SKM-1 (cell line): ENCODE results near the gene UQCRH.

ENCODE experiments used
- DNase-seq: peaks from one replicate; lab custom pipeline; 2025; ENCODE audit not compliant: unreplicated experiment; lab: John Stamatoyannopoulos, UW

Gene UQCRH

DNA sequence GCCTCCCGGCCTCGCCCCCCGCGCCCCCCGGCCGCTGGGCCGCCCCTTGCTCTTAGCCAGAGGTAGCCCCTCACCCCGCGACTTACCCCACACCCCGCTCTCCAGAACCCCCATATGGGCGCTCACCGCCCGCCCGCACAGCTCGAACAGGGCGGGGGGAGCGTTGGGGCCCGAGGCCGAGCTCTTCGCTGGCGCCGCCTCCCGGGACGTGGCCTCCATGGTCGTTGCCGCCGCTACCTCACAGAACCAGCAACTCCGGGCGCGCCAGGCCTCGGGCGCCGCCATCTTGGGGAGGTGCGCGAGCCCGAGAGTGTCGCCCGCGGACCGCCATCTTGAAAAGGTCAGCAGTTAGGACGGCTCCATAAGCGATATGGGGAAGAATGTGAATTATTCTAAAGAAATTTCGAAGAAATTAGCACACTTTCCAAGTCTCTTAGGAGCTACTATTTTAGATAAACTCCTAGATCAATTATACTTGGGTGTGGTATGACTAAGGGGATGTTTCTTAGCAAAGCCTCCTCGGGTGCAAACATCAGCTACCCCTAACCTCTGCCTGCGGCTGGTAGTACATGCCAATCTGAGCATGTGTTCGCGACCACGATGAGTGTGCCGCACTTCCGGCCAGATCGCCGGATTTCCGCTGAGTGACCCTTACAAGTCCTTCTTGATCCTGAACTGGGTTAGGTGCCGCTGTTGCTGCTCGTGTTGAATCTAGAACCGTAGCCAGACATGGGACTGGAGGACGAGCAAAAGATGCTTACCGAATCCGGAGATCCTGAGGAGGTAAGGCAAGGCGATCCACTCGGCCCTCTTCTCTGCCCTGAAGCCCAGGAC lies at the start of gene UQCRH, which contains the start of gene LRRC41:
Gene UQCRH (plus strand): TSS at position 661 of the 834 bp plus-strand sequence. CDS start 69 bp downstream, at position 730.
Gene LRRC41 (minus strand): TSS at position 579 of the 834 bp plus-strand sequence. CDS start 294 bp downstream, at position 285.
- peak; percentile 96 for DNase-seq

DNA sequence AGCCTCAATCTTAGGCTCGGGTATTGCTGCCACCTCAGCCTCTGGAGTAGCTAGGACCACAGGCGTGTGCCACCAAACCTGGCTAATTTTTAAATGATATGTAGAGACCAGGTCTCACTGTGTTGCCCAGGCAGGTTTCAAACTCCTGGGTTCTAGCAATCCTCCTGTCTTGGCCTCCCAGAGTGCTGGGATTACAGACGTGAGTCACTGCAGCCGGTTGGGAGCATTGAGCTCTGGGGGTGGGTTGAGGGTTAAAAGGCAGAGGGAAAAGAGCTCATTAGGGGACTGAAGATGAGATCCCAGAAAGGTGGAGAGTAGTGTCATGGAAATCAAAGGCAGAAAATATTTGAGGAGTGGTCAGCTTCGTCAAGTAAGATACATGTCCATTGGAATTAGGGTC lies 48.8 kb upstream of the UQCRH start:
- no peak for DNase-seq

DNA sequence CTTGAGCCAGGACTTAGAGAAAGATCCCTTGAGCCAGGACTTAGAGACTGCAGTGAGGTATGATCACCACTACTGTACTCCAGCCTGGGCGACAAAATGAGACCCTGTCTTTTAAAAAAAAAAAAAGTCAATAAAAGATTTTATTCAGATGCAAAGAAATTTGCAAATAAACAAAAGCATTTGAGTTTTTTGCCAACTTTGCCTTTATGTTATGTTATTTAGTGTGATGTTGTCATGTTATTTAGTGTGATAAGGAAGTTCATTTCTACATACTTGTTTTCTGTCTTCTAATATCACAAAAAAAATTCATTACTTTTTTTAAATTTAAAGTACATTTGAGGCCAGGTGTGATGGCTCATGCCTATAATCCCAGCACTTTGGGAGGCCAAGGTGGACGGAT lies 47.0 kb upstream of the UQCRH start:
- no peak for DNase-seq

DNA sequence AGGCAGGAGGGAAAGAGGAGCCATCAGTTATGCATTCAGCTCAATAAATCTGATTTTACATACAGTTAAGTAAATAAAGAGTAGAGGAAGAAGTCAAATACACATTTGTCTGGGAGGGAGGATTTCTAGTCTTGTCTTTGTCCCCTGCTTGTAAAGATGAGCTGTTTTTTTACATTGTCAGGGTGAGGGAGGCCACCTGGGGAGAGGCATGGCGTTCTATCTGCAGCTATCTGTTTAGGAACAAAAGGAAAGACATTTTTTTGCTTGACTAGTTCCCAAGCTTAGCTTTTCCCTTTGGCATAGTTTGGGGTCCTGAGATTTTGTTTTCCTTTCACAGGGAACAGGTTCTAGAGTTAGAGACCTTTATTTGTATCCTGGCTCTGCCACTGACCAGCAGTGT lies 41.0 kb upstream of the UQCRH start:
- DNase-seq: no peak

DNA sequence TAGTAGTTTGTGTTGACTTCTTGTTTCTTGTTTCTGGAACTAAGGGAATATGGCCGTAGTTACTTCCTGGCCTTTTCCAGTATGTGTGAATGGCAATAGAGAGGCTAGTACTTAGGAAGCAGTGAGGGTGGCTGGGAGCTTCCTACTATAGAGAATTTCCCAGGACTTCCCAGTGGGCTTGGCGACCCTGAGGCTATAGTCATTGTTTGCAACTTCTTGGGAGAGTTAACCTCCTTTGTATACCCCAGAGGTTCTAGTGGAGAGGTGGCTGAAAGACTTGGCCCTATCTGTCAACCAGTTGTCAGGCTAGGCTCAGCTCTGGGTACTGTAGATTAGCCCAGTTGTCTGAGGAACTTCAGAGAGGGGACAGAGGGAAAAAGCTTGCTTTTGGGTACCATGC lies 40.4 kb upstream of the UQCRH start:
- no peak for DNase-seq

DNA sequence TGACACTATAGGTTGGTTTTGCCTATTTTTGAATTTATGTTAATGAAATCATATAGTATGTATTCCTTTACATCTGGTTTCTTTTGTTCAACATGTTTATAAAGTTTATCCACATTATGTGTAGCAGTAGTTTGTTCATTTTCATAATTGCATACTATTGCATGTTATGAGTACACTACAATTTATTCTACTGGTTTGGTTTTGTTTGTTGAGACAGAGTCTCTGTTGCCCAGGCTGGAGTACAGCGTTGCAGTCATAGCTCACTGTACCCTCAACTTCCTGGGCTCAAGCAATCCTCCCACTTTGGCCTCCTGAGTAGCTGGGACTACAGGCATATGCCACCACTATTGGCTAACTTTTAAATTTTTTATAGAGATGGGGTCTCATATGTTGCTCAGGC lies 34.9 kb upstream of the UQCRH start:
- no peak for DNase-seq

DNA sequence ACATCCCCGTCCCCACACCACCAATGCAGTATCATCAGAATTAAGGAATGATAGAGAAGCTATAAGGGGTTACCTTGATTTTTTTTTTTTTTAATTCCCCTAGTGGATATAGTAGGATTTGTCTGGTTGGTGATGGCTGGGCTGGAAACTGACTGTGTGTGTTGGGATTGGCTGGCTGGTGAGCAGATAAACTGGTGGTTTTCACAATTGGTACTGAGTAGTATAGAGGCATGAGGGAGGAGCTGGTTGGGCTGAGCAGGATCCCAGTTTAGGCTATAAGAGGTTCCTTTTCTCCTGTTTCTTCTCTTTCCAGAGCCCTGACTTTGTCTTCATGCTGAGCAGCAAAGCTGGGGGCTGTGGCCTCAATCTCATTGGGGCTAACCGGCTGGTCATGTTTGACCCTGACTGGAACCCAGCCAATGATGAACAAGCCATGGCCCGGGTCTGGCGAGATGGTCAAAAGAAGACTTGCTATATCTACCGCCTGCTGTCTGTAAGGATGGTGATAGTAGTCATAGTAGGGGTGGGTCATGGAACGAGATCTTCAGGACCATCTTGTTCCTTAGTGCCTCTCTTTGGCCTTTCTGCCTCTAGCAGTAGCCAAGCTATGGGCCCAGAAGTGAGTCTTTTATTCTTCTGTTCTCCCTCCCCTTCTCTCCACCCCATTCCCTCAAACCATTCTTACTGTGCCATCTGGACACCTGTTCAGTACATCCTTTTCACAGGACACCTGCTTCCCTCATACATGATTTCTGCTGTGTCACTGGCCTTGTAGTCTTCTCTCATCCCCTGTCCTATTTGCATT lies 29.1 kb upstream of the UQCRH start:
- no peak for DNase-seq

DNA sequence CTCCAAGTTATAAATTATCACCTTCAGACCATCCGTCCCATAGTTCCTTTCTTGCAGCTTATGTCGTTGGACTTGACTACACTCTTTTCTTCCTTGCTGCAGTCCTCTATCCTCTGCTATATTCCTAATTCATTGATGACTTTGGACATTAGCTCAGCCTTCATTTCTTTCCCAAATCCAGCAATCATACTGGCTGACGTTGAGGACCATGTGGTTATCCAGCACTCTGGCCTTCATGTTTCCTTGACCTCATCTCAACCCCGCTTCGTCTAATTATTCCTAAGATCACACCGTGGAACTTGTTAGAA lies 28.5 kb upstream of the UQCRH start:
- no peak for DNase-seq

DNA sequence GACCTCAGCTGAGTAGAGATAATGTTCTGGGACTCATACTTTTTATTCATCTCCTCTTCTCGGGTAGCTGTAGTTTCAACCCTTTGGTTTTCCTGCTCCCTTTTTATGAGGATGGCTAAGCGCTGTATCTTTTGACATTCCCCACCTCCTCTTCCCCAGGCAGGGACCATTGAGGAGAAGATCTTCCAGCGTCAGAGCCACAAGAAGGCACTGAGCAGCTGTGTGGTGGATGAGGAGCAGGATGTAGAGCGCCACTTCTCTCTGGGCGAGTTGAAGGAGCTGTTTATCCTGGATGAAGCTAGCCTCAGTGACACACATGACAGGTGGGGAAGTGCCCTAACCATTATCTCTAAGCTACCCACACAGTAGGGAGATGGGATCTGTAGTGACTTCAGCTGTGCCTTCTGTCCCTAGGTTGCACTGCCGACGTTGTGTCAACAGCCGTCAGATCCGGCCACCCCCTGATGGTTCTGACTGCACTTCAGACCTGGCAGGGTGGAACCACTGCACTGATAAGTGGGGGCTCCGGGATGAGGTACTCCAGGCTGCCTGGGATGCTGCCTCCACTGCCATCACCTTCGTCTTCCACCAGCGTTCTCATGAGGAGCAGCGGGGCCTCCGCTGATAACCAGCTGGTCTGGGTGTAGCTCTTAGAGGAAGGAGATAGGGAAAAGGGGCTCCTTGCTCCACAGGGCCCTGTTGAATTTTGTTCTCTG lies 25.7 kb upstream of the UQCRH start:
- no peak for DNase-seq

DNA sequence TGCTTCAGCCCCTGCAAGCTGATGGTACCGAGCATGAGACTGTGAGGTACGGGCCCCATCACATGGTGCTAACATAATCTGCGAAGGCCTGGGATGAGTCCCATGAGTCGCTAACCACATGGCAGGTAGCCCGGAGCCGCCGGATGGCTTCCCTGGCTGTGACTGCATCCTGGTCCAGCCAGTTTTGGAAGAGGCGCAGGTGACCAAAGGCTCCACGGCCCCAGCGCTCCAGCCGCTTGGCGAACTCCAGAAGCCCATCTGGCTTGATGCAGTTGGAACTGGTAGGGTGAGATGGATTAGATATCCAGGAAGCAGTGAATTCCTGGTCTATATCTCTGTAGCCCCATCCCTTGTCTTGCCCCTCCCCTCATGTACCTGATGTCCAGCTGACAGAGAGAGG lies 24.7 kb upstream of the UQCRH start:
- no peak for DNase-seq

DNA sequence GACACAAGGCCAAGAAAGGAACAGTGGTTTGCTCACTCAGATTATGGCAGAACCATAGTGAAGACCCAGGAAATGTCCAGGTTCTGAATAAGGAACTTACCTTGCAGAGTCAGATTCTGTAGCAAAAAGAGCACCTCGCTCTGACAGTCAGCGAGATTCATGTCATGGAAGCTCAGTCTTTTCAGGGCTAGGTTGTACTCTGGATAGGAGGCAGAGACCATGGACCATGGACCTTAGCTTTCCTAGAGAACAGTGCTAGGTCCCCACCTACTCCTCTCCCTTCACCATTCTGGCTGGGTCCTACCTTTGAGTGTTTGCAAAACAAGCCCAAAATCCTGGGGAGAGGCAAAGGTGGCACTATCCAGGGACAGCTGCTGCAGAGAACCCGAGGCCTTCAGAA lies 23.4 kb upstream of the UQCRH start:
- no peak for DNase-seq

DNA sequence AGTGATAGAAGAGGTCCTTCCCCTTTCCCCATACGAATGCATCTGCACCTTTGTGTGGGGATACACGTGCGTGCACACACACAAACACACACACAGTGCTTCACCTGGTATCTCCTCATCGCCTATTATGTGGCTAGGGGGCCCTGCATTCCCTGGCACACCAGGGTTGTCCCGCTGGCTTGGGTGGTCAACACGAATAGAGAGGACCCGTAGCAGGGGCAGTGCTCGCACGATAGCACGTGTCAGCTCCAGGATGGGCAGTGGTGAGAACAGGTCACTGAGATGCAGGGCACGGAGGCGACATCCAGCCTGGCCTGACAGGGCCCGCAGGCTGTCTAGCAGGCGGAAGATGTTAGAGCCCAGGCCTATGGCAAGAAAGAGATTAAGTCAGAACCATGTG lies 22.5 kb upstream of the UQCRH start:
- no peak for DNase-seq

DNA sequence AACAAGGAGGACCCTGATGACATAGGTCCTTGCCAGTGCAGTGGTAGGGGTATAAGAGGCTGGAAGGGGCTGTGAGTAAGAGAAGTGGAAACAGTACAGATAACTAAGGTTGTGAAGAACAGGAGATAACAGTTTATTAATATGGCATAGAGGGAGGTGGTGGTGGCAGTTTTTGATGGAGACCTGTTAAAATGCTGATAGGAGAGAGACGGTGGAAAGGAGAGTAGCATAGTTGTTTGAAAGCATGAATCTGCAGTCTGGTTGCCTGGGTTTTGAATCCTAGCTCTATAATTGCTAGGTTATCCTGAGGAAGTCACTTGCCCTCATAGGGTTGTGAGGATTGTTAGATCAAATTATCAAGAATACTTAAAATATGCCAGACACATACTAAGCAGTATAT lies 19.4 kb upstream of the UQCRH start:
- DNase-seq: no peak

DNA sequence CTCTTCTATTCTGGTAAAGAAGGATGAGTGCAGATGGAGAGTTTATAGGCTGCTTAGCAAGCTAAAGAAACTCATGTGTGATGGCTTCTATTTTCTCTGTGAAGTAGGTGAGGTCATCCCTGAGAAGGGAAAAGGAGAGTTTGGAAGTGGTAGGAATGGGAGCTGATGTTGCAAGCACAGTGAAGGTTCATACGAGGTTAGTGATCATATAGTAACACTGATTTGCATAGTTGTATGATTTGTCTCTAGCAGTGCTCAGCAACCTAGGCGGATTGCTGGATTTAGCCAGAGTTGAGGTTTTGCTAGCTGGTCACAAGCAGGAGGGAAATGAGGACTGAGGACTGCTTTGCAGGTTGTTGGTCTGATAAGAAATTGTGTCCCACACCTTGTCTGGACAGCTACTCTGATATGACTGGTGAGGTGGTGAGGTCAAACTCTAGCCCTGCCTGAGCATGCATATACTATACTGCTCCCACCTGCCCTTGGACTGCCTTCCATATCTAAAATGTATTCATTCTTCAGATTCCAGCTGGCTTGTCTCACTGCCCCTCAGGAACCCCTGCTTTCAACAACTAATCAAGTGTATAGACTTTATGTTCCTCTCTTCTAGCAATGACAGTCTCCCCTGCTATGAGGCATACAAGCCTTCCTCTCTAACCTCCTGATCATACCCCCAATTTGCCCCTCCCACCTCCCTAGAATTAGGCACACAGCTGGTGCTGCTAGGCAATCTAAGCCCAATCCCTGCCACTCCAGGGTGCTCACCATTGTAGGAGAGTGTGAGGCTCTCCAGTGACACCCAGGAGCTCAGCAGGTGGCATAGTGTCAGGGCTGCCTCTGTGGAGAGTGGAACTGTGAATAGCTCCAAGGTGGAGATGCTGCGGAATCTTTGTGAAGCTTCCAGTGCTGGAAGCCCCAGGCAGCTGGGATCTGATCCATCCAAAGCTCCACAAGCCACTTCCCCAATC lies 18.6 kb upstream of the UQCRH start:
- no peak for DNase-seq

DNA sequence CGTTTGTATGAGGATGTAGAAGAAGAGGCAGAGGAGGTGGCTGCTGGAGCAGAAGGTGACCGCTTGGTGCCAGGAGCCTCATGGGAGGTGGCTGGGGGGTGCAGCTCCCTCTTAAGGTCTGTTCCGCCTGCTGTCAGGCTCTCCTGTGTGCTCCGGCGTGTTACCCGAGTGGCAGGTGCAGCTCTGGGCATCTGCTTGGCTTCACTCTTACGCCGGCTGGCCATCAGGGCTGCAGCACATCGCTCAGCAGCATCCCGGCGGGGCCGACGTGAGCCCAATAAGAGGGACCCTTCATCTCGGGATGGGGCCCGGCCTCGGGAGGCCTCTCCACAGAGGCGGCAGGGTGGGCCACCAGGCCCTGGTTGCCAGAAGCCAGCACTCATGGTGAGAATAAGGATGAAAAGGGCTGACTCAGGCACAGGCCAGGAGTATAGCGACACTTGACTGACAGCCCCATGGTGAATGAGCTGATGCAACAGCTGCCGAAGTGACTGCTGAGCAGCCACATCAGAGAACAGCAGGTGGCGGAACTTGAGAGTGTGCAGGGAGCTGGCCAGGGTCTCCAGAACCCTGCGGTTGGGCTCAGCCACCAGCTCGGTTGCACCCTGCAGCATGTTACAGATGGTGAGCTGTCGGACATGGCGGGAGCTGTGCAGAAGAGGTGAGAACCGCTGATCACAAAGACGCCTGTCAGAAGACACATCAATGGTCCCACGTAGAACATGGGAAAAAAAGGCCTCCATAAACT lies 17.6 kb upstream of the UQCRH start:
- DNase-seq: no peak

DNA sequence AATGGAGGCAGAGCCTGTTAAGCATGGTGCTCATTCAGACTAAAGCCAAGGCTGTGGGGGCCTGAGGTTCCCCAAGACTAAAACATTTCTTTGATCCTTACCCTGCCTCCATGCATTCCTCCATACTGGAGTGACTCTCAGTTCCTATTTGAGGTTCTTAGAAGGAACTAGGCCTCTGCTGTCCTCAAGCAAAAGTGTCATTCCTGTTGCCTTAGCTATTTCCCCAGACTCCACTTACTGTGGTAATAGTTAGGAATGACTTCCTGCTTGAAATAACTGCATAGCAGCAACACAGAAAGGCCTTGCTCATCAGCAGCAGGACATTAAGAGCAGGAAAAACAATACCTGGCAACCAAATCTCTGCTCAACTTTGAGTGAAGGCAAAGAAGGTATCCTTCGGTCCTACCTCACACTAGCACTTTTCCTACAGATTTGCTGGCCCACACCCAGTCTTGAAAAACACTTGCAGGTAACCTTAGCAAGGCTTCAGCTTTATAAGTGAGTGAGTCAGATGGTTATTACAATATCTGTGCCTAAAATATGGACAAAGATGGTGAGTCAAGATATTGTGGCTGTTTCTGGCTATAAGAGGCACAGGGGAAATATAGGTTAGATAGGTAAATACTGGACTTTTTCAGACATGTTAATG lies 14.9 kb upstream of the UQCRH start:
- DNase-seq: no peak

DNA sequence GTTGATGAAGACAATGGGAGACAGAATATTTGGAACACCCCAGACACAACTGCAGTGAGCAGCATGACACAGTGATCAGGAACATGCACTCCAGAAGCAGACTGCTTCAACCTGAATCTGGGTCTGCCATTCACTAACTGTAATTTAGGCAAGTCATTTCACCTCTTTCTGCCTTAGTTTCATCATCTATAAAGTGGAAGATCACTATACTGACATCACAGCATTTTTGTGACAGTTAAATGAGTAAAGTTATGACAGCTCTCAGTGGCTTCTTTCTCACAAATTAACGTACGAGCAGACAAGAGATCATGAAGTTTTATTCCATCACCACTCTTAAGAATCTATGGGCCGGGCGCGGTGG lies 14.4 kb upstream of the UQCRH start:
- DNase-seq: no peak

DNA sequence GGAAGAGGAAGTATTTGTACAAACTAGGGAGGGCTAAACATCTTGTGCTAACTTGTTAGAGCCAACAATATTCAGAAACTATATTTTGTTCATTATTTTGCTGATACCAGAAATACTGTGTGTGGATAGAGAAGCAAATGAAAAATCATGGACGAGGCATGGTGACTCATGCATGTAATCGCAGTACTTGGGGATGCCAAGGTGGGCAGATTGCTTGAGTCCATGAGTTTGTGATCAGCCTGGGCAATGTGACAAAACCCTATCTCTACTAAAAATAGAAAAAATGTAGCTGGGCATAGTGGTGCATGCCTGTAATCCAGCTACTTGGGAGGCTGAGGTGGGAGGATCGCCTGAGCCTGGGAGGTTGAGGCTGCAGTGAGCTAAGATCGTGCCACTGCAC lies 13.5 kb upstream of the UQCRH start:
- no peak for DNase-seq

DNA sequence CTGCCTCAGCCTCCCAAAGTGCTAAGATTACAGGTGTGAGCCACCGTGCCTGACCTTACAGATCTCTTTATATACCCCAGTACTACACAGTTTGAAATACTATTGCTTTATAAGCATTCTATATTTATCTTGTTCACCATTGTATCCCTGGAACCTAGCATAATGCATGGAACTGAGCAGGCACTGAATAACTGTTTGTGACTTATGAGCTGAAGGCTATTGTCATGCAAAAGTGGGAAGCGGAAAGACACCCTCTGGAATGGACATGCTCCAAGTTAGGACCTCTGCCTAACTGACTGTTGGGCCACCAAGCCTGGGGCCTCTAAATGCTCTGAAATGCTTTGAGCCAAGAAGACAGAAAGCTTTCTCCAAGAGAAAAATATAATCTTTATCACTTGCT lies 8.2 kb upstream of the UQCRH start:
- no peak for DNase-seq

DNA sequence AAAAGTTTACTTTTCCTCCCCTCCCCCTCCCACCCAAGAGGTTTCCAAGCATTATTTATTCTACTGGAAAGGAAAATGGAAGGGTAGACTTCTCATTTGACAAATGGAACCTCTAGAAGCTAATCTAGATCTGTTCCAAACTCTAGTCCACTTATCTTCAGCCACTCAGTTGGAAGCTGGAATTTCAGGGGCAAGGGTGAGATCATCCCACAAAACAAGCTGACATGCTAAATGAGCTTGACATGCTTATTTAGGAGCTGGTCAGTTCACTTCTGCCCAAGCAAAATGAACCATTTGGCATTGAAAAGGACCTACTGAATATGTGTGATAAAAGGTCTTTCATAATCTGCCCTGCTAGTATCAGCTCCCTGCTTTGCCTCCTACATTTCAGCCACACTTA lies 5.1 kb upstream of the UQCRH start:
- DNase-seq: no peak
